Measurements from ENCODE around the gene ICA1.

DNA sequence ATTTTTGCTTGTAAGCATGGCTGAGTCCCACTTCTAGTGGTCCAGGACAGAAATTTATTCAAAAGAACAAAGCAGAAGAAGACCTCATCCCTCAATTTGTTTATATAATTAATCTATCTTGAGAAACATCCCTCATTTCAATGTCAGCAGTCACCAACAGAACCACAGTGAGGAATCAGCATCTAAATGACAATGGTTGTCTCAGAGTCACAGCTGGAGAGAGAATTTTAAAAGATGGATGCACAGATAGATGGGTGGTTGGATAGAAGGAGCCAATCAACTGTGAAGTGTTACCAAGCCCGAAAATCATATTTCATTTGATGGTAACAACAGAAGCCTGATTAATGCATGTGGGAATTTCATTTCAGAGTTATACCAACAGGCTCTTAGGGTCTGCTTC, 55.0 kb downstream of the ICA1 start:
- TF ChIP-seq, protein P1, sequence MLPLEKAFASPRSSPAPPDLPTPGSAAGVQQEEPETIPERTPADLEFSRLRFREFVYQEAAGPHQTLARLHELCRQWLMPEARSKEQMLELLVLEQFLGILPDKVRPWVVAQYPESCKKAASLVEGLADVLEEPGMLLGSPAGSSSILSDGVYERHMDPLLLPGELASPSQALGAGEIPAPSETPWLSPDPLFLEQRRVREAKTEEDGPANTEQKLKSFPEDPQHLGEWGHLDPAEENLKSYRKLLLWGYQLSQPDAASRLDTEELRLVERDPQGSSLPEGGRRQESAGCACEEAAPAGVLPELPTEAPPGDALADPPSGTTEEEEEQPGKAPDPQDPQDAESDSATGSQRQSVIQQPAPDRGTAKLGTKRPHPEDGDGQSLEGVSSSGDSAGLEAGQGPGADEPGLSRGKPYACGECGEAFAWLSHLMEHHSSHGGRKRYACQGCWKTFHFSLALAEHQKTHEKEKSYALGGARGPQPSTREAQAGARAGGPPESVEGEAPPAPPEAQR (tag by site-specific recombination; IDR thresholded peaks at IDR 0.05) = no peak
- TF ChIP-seq, protein P2, sequence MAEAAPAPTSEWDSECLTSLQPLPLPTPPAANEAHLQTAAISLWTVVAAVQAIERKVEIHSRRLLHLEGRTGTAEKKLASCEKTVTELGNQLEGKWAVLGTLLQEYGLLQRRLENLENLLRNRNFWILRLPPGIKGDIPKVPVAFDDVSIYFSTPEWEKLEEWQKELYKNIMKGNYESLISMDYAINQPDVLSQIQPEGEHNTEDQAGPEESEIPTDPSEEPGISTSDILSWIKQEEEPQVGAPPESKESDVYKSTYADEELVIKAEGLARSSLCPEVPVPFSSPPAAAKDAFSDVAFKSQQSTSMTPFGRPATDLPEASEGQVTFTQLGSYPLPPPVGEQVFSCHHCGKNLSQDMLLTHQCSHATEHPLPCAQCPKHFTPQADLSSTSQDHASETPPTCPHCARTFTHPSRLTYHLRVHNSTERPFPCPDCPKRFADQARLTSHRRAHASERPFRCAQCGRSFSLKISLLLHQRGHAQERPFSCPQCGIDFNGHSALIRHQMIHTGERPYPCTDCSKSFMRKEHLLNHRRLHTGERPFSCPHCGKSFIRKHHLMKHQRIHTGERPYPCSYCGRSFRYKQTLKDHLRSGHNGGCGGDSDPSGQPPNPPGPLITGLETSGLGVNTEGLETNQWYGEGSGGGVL (tag by site-specific recombination; IDR thresholded peaks at IDR 0.05) = no peak
- TF ChIP-seq, protein P3, sequence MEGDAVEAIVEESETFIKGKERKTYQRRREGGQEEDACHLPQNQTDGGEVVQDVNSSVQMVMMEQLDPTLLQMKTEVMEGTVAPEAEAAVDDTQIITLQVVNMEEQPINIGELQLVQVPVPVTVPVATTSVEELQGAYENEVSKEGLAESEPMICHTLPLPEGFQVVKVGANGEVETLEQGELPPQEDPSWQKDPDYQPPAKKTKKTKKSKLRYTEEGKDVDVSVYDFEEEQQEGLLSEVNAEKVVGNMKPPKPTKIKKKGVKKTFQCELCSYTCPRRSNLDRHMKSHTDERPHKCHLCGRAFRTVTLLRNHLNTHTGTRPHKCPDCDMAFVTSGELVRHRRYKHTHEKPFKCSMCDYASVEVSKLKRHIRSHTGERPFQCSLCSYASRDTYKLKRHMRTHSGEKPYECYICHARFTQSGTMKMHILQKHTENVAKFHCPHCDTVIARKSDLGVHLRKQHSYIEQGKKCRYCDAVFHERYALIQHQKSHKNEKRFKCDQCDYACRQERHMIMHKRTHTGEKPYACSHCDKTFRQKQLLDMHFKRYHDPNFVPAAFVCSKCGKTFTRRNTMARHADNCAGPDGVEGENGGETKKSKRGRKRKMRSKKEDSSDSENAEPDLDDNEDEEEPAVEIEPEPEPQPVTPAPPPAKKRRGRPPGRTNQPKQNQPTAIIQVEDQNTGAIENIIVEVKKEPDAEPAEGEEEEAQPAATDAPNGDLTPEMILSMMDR (tag by site-specific recombination; IDR thresholded peaks at IDR 0.05) = no peak

Measured in HEK293 (cell line).